Heart right ventricle (tissue), 16 donors: ENCODE measurements around the gene GARS1. TPM values are rescaled to one million over a fixed set of nuclear protein-coding genes. Genes with fewer than 3 reads are reported as not detected.

Experiments
- ATAC-seq, 8 donors: fragments of 200-7000 bp; cut with Tn5 transposase; one replicate each; pipeline ENCODE4 v1.9.1; 2020; ENCODE audit warnings: mild to moderate bottlenecking in 8 of 8, moderate library complexity in 8 of 8, moderate number of reproducible peaks in 1 of 8
- DNase-seq, 2 donors: peaks; one replicate each; pipeline ENCODE4 v3.0.0-alpha.2; 2020
- H3K27ac ChIP-seq, 10 donors: fragments of 200-600 bp; sonication (generic) in 2 of 10; one replicate each; pipeline versions ENCODE4 v1.5.0 to v1.8.0; 2020 to 2022; ENCODE audit warnings: mild to moderate bottlenecking in 3 of 10
- H3K27me3 ChIP-seq, 7 donors: fragments of 200-600 bp; one replicate each; pipeline ENCODE4 v1.8.0; 2021 to 2022; ENCODE audit warnings: mild to moderate bottlenecking in 2 of 7
- H3K36me3 ChIP-seq, 9 donors: fragments of 200-600 bp; sonication (generic) in 1 of 9; one replicate each; pipeline versions ENCODE4 v1.5.0 to v1.8.0; 2020 to 2022; ENCODE audit warnings: mild to moderate bottlenecking in 2 of 9
- H3K4me1 ChIP-seq, 9 donors: fragments of 200-600 bp; sonication (generic) in 1 of 9; one replicate each; pipeline versions ENCODE4 v1.5.0 to v1.8.0; 2020 to 2022; ENCODE audit warnings: mild to moderate bottlenecking in 4 of 9
- H3K4me3 ChIP-seq, 10 donors: fragments of 200-600 bp; sonication (generic) in 2 of 10; one replicate each; pipeline versions ENCODE4 v1.5.0 to v1.8.0; 2020 to 2022; ENCODE audit warnings: mild to moderate bottlenecking in 7 of 10, moderate library complexity in 2 of 10
- H3K9me3 ChIP-seq, 11 donors: fragments of 200-600 bp in 10 of 11; sonication (generic) in 2 of 11; one replicate each; pipeline versions ENCODE4 v1.5.0 to v1.8.0; 2013 to 2022; ENCODE audit warnings: mild to moderate bottlenecking in 2 of 11, control low read depth in 1 of 11, moderate library complexity in 1 of 11
- WGBS, 2 donors: extraction: QIAGEN DNeasy Blood & Tissue Kit; methylation state at CpG; one replicate each; pipeline ENCODE4 v1.1.7; 2013; ENCODE audit warnings: inconsistent platforms in 1 of 2; 5-methylcytosine and 5-hydroxymethylcytosine counted together
- intact Hi-C, 10 donors: fragments of 100-400 bp; cut with DNase I; formaldehyde crosslinking; loops; one replicate each; pipeline versions ENCODE4 v1.11.1 to v1.14.2; 2022
- polyA plus RNA-seq, 2 donors: library from polyadenylated mRNA; stranded (reverse); fragments of 200-250 nt; gene quantifications; one replicate each; pipeline ENCODE4 v1.2.3, GENCODE V29; 2013
- total RNA-seq, 10 donors: library from RNA; stranded (reverse); fragmentation: NEBNext Ultra II Directional in 3 of 10; extraction: Animal tissue kit (Norgen Biotek cat#: 25700) in 3 of 10; gene quantifications; one replicate each; pipeline versions ENCODE4 v1.2.1 to v1.2.4, GENCODE V29; 2021 to 2023
- TF ChIP-seq, protein P1 (sequence below), 9 donors: fragments of 200-600 bp; sonication (generic) in 2 of 9; IDR thresholded peaks; one replicate each; pipeline versions ENCODE4 v1.5.0 to v1.8.0; 2021 to 2022; ENCODE audit warnings: antibody characterized with exemption in 9 of 9, mild to moderate bottlenecking in 5 of 9, moderate library complexity in 1 of 9
- donor health status: Arrhythmogenic right ventricular cardiomyopathy.
- donor health status: ischemic (EF 13 %, LVEDD 7.1; RV severe dilation, severe dysfunction).
- donor health status: healthy with polysubstance abuse.
- donor health status: DM: no; HTN: yes; CAD: no.
- donor health status: DM: no; HTN: no; CAD: no.
- donor health status: ischemic (EF 25% LVEDD 6.9; RV normal size, moderate dysfunction).
- donor health status: ischemic (EF 25% LVEDD 5.7; RV mildly dilated, moderate dysfunction).
- donor health status: healthy.
- donor health status: DM: yes; HTN: yes; CAD: no.
- donor health status: Ischemic cardiomyopathy.
- donor health status: ischemic (EF 35%, LVEDD 5.7; RV mildly dilated, moderate dysfunction).
- donor health status: nonischemic (EF 11% LVEDD 7.7; RV severe dilation, severe dysfunction).
- donor health status: DM: yes; HTN: yes; CAD: no.
- donor health status: PGD.
- donor health status: ischemic (EF 29% LVEDD 5.4; RV normal size, mild dysfunction).
- donor health status: nonischemic (EF 23%, LVEDD 6.1; RV moderate dilation, normal function).

The GARS1 gene
- total and polyA plus RNA-seq, 12 donors = 36.5 to 95.6 (median 41.6) TPM

GRCh38 chr7:30616318-30616717 is 21.6 kb downstream of the GARS1 start:
- WGBS, 2 donors = 80 to 87% methylated on average over 4 of the region's 4 CpGs
- intact Hi-C loops = no loop called here

DNA sequence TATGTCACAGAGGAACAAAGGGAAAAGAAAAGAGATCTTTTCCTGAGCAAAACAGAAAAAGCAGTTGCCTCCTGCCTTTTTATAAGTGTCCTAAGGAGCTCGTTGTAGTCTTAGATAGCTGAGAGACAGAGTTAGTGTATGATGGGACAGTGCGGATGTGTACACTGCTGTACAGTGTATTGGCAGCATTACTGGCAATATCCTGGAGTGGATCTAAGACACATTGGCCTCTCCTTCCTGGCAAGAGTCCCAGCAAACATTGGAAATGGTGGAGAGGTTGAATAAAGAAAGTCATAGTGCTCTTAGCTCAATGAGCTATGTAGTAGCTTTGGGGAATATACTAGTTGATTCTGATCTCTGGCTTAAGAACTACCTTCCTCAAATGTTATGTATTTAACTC is 22.7 kb downstream of the GARS1 start:
- ATAC-seq (no peak), DNase-seq (no peak)
- Histone ChIP-seq H3K4me1 (peaks cover 0 to 8% (median 0%) of the 10 kb centered on the region in 9 donors), H3K27me3 (no peaks in the 10 kb centered on the region), H3K36me3 (peaks cover 0 to 100% (median 40%) of the 10 kb centered on the region in 9 donors), H3K27ac (no peak overlapping the region), H3K9me3 (no peaks in the 10 kb centered on the region), H3K4me3 (no peak overlapping the region)
- intact Hi-C loops = no loop called here
- TF ChIP-seq, protein P1, sequence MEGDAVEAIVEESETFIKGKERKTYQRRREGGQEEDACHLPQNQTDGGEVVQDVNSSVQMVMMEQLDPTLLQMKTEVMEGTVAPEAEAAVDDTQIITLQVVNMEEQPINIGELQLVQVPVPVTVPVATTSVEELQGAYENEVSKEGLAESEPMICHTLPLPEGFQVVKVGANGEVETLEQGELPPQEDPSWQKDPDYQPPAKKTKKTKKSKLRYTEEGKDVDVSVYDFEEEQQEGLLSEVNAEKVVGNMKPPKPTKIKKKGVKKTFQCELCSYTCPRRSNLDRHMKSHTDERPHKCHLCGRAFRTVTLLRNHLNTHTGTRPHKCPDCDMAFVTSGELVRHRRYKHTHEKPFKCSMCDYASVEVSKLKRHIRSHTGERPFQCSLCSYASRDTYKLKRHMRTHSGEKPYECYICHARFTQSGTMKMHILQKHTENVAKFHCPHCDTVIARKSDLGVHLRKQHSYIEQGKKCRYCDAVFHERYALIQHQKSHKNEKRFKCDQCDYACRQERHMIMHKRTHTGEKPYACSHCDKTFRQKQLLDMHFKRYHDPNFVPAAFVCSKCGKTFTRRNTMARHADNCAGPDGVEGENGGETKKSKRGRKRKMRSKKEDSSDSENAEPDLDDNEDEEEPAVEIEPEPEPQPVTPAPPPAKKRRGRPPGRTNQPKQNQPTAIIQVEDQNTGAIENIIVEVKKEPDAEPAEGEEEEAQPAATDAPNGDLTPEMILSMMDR (IDR thresholded peaks at IDR 0.05) = no peak
- 79 to 82% methylated on average over 2 of the region's 2 CpGs for WGBS, 2 donors

More at GRCh38 chr7:30616318-30616717, 21.6 kb downstream of the GARS1 start:
- no peak overlapping the region for H3K4me3 ChIP-seq
- H3K36me3 ChIP-seq = peaks cover 0 to 100% (median 30%) of the 10 kb centered on the region in 9 donors
- H3K27ac ChIP-seq = no peak overlapping the region
- TF ChIP-seq, protein P1 (IDR thresholded peaks at IDR 0.05) = no peak
- H3K4me1 ChIP-seq = peaks cover 0 to 8% (median 0%) of the 10 kb centered on the region in 9 donors
- H3K9me3 ChIP-seq = no peaks in the 10 kb centered on the region
- no peaks in the 10 kb centered on the region for H3K27me3 ChIP-seq
- no peak for ATAC-seq
- no peak for DNase-seq

DNA sequence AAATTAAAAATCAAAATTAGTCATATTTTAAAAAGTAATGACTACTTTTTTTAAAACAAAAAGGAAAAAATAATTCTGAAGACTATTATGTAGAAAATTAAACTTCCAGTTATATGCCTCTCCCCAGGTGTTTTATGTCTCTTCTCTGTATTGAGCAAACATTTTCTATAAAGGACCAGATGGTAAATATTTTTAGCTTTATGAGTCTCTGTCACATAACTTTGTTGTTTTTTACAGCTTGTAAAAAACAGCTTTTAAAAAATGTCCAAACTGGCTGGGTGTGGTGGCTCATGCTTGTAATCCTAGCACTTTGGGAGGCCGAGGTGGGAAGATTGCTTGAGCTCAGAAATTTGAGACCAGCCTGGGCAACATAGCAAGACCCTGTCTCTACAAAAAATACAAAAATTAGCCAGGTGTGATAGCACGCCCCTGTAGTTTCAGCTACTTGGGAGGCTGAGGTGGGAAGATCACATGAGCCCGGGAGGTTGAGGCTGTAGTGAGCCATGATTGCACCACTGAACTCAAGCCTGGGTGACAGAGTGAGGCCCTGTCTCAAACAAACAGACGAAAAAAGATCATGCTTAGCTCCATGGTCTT is 23.5 kb downstream of the GARS1 start:
- no peak overlapping the region for H3K27ac ChIP-seq
- intact Hi-C loops = no loop called here
- ATAC-seq (no peak), DNase-seq (no peak)
- H3K36me3 ChIP-seq = peaks cover 0 to 100% (median 43%) of the 10 kb centered on the region in 9 donors
- 93 to 97% methylated on average over 4 of the region's 4 CpGs for WGBS, 2 donors
- no peaks in the 10 kb centered on the region for H3K27me3 ChIP-seq
- no peak overlapping the region for H3K4me3 ChIP-seq
- TF ChIP-seq, protein P1 (IDR thresholded peaks at IDR 0.05) = no peak
- peaks cover 0 to 4% (median 0%) of the 10 kb centered on the region in 9 donors for H3K4me1 ChIP-seq
- no peaks in the 10 kb centered on the region for H3K9me3 ChIP-seq

DNA sequence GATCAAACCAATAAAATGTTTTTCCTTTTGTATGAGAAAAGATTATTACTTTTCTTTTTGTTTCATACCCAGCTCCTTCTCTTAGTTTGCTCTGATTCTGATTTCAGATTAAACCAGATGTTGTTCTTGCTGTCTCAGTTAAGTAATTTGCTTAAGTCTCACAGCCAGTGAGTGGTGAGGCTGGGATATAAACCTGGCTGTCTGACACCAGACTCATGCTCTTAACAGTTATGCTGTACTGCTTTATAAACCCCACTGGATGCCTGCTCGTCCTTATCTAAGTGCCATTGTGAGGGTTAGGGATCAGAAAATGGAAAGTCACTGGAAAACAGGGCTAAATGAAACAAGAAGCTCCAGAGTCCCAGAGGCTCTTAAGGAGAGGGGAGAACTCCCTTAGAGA is 24.3 kb downstream of the GARS1 start:
- intact Hi-C loops = no loop called here
- Histone ChIP-seq H3K4me3 (no peak overlapping the region), H3K27me3 (no peaks in the 10 kb centered on the region), H3K36me3 (peaks cover 0 to 100% (median 43%) of the 10 kb centered on the region in 9 donors), H3K27ac (no peak overlapping the region), H3K9me3 (no peaks in the 10 kb centered on the region), H3K4me1 (no peaks in the 10 kb centered on the region)
- 71 to 73% methylated on average over 1 of the region's 1 CpG for WGBS, 2 donors
- ATAC-seq (no peak), DNase-seq (no peak)
- TF ChIP-seq, protein P1 (IDR thresholded peaks at IDR 0.05) = no peak
